Activated effector memory CD4-positive, alpha-beta T cell treated with Interleukin-2 at 50 U/mL for 16 hours (primary cell): ENCODE data around the gene GTF2H4.
"Not testable (repeated sequence)": the region's sequence is repeated elsewhere in the genome, so short reads cannot be mapped to it uniquely, and the experiment has no call there.

Source experiments
- DNase-seq: peaks from one replicate; pipeline ENCODE4 v3.0.0-alpha.2; 2020

The GTF2H4 gene

DNA sequence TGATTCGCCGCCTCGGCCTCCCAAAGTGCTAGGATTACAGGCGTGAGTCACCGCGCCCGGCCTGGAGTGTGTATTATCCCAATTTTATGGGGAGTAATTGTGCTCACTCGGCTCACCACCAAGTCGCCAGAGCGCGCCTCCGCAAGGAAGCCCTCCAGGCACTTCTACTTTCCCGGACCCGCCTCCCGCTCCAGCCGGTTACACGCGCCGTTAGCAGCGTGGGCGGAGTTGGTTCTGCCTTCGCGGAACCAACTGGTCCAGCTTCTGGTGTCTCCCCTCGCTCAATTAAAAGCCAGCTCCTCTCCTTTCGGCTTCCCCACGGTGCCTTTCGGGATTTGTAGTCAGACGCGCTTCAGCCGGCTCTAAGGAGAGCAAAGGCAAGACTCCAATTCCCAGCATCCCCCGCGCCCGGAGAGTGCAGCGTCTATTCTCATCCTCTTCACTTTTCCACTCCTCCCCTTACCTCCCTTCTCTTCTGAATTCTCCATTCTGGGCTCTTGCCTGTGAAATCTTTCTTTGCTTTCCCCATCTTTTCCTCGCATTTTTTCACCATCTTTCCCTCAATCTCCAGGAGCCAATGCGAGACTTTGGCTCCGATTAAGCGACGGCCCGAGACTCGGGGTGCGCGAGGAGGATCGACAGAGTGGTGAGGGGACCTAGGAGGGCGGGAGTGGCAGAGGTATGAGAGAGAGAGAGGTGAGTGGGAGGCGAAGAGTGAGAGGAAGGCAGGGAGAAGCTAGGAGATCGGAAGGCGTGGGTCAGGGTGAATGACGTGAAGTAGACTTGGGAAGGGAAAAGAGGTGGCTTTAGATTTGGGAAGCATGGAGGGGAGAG lies at the start of gene GTF2H4:
Gene GTF2H4 (plus strand): TSS at position 450 of the 834 bp plus-strand sequence.
- peak; percentile 92 for DNase-seq

DNA sequence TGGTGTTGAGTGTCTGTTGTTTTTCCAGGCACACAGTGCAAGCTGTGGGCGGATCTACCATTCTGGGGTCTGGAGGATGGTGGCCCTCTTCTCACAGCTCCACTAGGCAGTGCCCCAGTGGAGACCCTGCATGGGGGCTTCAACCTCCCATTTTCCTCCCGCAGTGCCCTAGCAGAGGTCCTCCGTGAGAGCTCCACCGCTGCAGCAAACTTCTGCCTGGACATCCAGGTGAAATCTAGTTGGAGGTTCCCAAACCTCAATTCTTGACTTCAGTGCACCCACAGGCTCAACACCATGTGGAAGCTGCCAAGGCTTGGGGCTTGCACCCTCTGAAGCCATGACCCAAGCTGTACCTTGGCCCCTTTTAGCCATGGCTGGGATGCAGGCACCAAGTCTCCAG lies 48.3 kb upstream of the GTF2H4 start:
- DNase-seq, result not testable (repeated sequence)

DNA sequence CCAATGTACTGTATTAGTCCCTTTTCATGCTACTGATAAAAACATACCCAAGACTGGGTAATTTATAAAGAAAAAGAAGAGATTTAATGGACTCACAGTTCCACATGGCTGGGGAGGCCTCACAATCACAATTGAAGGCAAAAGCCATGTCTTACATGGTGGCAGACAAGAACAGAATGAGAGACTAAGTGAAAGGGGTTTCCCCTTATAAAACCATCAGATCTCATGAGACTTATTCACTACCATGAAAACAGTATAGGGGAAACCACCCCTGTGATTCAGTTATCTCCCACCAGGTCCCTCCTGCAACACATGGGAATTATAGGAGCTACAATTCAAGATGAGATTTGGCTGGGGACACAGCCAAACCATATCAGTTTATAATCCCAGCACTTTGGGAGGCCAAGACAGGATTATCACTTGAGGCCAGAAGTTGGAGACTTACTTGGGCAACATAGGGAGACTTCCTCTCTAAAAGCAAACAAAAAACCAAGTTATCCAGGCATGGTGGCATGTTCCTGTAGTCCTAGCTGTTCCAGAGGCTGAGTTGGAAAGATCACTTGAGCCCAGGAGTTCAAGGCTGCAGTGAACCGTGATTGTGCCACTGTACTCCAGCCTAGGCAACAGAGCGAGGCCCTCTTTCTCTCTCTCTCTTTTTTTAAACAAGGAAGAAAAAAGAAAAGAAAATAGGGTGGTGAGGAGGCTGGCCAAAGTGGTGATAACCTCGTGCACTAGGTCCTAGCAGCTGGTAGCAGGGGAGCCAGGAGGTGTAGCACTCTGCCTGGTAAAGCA lies 46.6 kb upstream of the GTF2H4 start:
- no peak for DNase-seq

DNA sequence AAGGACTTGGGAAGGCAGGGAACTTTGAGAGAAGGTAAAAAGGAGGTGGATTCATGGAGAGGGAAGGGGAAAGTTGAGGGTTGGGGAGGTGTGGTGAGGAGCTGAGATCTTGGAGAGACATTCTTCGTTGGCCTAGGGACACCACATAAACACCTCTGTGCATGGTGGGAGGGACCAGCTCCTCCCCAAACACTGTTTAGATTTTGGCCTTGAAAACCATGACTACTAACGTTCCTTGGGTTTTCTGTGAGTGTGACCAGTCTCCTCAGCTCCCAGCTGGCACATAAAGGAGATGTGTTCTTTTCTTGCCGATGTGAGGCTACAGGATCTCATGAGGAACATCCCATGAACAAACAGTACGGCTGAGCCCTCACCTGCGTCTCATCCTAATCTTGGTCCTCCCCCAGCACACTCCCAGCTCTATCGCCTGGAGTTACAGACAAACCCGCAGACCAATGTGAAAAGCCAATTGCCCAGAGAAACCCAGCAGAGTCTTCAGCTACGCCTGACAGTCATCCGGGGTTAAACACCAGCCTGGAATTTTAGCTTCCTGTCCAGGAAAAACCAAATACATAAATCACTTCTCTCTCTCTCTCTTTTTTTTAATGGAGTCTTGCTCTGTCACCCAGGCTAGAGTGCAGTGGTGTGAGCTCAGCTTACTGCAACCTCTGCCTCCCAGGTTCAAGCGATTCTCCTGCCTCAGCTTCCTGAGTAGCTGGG lies 45.7 kb upstream of the GTF2H4 start:
- DNase-seq, result no peak

DNA sequence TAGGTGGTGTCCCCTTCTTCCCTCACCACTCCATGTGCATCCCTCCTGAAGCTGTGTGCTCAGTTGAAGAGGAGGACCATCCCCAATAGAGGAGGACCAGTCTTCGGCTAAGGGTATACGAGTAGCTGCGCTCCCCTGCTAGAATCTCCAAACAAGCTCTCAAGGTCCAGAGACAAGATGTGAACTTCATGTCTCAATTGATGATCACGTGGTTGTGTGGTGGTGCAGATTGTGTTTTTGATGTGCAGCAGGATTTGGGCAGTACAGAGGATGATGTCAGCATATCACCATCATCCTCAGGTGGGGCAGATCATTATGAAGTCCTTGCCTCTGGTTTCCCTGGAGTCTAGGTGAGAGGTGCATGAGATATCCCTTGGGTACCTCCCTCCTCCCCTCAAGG lies 43.7 kb upstream of the GTF2H4 start:
- no peak for DNase-seq

DNA sequence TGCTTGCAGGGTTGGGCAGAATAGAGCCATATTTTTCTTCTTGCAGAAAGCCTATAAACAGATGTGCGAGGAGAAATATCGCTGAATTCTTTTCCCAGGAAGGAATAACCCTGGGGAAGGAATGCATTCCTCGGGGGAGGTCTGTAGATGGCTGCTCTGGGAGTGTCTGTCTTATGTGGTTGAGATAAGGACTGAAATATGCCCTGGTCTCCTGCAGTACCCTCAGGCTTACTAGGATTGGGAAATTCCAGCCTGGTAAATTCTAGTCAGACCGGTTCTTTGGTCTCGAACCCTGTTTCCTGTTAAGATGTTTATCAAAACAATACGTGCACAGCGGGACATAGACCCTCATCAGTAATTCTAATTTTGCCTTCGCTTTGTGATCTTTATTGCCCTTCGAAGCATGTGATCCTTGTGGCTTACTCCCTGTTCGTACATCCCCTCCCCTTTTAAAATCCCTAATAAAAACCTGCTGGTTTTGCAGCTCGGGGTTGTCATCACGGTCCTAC lies 38.7 kb upstream of the GTF2H4 start:
- not testable (repeated sequence) for DNase-seq

DNA sequence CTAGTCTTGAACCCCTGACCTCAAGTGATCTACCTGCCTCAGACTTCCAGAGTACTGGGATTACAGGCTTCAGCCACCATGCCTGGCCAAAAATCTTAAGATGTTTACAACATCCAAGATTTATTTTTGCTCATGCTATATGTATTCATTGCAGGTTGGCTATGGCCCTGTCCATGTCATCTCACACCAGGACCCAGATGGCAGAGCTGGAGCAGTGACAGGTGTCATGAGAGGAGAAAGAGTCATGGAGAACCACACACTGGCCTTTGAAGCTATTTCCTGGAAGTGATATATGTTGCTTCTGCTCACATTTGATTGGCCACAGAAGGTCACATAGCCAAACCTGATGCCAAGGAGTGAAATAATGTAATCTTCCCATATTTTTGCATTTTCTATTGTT lies 37.5 kb upstream of the GTF2H4 start:
- DNase-seq, result no peak

DNA sequence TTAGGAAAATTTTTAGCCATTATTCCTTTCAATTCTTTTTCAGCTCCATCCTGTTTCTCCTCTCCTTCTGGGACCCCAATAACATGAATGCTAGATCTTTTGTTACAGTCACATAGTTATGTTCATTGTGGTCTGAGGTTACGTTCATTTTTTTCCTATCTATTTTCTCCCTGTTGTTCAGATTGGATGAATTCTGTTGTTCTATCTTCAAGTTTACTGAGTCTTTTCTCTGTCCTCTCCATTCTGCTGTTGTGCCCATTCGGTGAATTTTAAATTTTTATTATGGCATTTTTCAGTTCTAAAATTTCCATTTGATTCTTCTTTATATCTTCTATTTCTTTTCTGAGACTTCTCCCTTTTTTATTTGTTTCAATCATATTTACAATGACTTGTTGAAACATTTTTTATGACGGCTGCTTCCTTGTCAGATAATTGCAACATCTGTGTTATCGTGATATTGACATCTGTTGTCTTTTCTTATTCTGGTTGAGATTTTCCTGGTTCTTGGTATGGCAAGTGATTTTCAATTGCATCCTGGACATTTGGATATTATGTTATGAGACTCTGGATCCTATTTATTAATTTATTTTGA lies 36.3 kb upstream of the GTF2H4 start:
- DNase-seq, result no peak

DNA sequence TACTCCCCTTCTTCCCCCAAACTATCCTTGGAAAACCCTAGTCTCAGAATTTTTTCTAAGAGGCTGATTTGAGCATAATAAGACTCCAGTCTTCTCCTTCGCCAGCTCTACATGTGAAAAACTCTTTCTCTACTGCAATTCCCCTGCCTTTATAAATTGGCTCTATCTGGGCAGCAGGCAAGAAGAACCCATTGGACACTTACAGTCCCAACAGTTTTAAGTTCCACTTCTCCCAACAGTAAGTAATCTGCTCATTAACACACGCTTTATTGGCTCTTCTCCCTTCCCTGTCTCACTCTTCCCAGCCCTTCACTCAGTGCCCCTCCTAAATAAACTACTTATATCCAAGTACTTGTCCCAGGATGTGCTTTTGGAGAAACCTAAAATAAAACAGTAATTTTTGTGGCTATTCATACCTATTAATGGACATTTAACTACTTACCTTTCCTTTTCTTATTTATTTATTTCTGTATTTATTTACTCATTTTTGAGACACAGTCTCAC lies 34.8 kb upstream of the GTF2H4 start:
- DNase-seq, result no peak

DNA sequence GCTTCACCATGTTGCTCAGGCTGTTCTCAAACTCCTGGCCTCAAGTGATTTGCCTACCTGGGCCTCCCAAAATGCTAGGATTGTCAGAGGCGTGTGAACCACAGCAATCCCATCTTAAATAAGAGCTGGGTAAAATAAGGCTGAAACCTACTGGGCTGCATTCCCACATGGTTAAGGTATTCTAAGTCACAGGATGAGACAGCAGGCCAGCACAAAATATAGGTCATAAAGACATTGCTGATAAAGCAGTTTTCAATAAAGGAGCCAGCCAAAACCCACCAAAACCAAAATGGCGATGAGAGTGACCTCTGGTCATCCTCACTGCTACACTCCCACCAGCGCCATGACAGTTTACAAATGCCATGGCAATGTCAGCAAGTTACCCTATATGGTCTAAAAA lies 34.2 kb upstream of the GTF2H4 start:
- DNase-seq, result not testable (repeated sequence)

DNA sequence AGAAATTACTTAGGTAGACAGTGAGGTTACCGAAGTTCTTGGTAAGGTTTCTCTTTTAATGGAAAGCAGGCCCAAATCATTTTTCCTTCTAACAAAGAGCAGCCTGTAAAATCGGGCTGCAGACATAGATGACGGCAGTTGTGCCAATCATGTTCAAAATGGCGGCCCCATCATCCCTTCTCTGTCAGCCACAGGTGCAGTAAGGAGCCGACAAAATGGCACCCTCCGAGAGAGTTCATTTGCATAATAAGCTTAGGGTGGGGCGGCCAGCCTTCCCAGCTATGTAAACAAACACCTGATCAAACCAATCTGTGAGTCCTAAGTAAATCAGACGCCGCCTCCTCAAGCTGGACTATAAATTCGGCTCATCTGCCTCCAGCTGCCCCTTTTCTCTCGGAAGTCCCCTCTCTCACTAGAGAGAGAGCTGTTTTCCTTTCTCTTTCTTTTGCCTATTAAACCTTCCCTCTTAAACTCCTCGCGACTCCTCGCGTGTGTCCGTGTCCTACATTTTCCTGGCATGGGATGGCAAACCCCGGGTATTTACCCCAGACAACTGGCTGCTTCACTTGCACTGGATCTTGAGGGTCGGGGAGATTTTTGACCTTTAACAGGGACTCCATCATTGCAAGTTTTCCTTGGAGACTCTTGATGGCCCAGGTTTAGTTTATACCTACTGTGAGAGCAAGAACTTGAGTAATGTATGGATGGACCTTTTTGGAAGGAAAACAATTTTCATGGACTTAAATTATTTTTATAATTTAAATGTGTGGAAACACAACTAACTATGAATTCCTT lies 32.6 kb upstream of the GTF2H4 start:
- no peak for DNase-seq

DNA sequence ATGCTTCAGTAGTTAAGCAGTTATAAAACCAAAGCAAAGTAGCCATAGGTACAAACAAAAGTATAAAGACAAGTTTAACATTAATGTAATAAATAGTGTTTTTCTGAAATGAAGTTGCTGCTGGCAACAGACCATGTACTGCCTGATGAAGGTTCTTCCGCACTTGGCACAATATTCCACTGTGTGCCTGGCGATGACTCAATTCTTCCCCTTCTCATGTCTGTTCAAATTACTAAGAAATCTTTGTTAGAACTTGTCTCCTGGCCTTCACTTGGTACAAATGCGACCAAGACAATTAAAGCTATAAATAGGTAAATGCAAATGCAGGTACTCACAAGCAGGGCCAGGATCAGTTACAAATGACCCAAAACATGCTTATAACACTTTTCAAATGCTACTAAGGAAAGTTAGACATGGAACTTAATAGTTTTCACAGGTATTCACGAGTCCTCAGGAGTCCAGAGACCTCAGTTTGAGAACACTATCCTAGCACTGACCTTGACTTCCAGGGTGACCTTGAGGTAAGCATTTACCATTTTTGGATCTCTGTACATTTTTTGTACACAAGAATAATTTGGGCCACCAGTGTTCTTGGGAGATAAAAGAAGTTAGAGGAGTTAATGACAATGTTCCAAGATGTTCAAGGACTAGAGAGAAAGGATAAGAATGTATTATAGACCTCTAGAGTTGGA lies 31.8 kb upstream of the GTF2H4 start:
- no peak for DNase-seq

DNA sequence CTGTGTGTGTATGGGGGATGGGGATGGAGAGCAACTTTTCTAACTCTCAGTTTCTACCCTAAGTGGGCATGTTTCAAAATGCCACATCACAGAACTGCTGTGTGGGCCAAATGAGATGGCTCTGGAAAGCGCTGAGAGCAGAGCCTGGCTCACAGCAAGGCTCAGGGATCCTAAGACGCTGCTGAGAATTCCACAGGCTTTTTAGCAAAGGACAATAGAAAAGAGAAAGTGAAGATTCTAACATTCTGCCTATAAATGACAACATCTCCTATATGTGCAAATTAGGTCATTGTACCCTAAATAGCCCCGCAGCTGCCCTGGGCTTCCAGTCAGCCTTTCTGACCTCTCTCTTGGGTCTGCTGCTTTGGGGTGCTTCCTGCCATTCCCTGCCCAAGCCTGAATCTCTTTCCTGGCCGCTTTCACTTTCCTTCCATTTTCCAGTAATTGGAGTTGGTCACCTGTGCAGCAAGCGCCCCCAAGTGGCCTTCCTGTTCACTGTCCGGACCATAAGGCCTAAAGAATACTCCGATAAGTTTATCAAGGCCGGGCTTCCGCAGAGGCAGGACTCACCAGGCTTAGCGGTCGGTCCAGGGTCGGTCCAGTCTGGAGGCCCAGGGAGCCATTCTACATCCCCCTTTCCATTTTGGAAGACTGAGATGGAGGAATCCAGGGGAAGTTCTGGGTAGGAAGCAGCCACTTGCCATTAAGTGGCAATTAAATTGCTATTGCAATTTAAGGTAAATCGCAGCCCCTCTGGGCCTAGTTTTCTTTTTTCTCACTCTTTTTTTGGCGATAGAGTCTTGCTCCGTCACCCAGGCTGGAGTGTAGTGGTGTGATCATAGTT lies 30.4 kb upstream of the GTF2H4 start:
- DNase-seq, result peak; percentile 64

DNA sequence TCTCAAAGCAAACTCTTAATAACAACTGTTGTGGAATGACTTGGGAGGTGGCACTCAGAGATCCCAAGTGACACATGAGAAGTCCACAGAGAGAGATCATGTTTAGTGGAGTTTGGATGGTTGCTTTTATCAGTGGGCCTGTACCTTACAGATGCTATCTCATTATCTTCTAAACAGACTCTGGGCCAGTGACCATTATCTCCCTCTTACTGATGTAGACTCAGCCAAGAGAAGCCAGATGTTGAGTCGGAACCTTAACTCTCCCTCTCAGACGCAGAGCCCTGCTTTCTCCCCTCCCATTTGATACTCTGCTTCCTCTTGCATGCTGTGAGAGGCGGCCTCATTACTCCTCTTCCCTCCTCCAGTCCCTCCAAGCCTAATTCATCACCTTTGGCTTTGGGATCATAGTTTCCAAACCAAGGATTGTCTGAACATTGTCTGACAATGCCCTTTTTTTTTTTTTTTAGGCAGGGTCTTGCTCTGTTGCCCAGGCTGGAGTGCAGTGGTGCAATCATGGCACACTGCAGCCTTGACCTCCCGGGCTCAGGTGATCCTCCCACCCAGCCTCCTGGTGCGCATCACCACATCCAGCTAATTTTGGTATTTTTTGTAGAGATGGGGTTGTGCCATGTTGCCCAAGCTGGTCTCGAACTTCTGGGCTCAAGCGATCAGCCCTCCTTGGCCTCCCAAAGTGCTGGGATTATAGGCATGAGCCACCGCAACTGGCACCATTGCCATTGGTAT lies 28.2 kb upstream of the GTF2H4 start:
- DNase-seq, result no peak

DNA sequence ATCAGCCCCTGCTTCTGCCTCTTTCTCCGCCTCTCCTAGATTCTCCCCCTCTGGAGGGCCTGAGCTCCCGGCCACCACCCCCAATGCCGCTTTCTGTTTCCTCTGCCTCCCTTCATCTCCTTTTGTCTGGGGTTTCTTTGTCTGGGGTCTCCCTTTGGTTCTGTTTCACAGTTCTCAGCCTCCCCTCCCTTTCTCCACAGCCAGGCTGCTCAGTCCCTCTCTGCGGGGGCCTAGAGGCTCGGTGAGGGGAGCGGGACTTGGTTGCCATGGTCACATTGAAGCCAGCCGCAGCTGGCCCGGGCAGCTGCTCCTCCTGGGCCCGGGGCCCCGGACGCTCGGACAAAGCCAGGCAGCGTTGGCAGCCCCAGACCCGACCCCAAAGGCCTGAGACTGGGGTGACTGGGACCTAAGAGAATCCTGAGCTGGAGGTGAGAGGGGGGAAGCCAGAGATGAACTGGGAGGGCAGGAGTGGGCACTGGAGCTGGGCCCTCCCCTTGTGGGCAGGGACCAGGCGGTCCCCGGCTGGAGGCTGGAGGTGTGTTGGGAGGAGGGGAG lies 27.2 kb upstream of the GTF2H4 start:
- no peak for DNase-seq

DNA sequence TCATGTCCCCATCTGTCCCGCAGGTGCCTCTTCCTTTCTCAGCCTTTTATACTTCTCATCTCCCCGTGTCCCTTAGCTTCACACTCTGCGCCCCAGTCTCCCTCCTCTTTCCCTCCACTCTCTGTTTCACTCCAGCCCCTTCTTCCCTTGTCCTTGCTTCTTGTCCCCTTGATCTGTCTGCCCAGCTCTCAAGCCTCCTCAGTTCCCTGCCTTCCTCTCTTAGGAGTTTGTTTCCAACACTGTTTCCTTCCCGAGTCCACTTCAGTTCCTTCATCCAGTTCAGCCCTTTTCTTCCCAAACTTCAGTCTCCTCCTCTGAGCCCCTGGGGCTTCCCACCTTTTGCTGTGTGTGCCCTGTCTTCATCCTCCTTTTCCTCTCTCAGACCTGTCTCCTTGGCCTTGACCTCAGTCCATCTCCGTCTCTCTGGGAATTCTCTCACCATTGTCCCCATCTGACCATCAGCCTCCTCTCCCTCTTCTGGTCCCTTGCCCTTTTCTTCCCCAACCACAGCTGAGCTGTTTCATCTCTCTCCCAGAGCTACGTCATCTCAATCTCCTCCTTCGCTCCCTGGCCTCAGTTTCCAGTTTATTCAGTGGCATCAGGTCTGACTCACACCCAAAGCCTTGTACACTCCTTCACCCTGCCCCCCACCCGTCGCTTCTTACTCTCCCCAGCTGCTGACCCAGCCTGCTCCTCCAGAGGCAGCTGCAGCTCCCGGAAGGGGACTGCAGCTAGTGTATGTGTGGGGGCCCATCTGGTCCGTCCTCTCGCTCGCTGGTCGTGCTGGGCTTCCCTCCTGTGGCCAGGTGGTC lies 26.4 kb upstream of the GTF2H4 start:
- no peak for DNase-seq

DNA sequence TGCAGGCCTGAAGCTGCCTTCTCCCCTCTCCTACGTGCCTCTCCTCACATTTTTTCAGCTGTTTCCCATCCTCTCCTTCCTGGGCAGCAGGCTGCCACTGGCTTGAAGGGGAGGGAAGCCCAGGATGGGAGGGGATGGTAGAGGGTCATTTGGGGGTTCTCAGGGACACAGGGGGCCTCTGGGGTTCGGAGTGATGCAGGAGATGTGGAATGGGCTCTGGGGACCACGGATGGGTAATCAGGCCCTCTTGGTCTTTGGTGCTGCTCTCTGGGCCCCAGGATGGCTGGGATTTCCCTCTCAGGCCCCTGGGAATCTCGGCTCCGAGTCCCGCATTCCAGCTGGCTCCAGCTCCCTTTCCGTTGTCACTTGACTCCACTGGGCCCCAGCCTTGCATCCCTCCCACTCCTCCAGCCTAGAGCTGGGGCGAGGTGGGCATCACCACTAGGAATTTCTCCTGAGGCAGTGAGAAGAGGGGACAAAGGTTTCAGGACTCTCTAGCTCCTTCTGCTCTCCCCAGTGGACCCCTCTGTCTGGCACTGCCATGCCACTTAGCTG lies 25.7 kb upstream of the GTF2H4 start:
- no peak for DNase-seq
